8988T (cell line): Measurements from ENCODE around the gene SIVA1.

ENCODE experiments used
- DNase-seq: peaks from one replicate; pipeline ENCODE4 v3.0.0; 2011

Gene SIVA1

DNA sequence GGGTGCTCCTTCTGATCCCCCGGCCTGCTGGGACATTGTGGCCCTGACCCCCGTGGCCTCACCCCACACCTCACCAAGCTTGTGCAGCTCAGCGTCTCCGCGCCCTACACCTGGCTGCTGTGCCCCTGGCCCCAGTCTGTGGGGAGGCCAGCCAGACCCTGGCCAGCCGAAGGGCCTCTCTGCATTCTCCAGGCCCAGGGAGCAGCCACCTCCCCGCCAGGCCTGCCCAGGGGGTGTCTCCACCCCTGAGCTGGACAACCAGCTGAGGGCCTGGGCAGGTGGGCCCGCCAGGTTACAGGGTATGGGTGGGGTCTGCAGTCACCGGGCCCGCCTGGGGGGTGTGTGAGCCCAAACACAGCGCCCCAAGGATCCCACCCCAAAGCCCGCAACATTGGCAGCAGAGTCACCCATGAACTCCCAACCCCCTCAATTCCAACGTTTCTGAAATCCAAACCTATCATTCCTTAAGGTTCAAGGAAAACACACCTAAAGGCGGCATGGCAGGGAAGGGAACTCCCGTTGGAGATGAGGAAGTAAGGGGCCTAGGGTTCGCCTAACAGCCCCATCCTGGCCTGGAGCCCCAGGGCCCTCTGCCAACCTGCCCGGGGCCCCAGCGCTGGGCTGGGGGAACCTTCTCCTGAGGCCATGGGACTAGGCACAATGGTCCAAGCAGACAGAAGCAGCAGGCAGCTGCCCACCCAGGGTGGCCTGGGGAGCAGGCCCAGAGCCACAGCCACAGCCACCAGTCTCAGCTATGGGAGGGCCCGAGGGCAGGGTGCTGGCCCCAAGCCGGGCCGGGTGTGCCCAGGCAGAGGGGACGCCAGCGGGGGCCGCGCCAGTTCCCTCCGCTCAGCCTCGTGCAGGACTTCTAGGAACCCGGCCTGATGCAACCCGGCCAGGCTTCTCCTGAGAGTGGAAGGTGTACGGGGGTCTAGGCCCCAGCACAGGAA lies 34.1 kb downstream of the SIVA1 start:
- no peak for DNase-seq

- DNase-seq, result no peak
Measured at GRCh38 chr14:104787736-104788135, 34.8 kb downstream of the SIVA1 start.

GRCh38 chr14:104788161-104788818 lies 35.3 kb downstream of the SIVA1 start:
- no peak for DNase-seq

- DNase-seq, result no peak
Measured at GRCh38 chr14:104788873-104789663, 36.1 kb downstream of the SIVA1 start.

- DNase-seq, result no peak
Measured at GRCh38 chr14:104789752-104790743, 37.1 kb downstream of the SIVA1 start.

- DNase-seq, result no peak
Measured at GRCh38 chr14:104791425-104791824, 38.5 kb downstream of the SIVA1 start.

DNA sequence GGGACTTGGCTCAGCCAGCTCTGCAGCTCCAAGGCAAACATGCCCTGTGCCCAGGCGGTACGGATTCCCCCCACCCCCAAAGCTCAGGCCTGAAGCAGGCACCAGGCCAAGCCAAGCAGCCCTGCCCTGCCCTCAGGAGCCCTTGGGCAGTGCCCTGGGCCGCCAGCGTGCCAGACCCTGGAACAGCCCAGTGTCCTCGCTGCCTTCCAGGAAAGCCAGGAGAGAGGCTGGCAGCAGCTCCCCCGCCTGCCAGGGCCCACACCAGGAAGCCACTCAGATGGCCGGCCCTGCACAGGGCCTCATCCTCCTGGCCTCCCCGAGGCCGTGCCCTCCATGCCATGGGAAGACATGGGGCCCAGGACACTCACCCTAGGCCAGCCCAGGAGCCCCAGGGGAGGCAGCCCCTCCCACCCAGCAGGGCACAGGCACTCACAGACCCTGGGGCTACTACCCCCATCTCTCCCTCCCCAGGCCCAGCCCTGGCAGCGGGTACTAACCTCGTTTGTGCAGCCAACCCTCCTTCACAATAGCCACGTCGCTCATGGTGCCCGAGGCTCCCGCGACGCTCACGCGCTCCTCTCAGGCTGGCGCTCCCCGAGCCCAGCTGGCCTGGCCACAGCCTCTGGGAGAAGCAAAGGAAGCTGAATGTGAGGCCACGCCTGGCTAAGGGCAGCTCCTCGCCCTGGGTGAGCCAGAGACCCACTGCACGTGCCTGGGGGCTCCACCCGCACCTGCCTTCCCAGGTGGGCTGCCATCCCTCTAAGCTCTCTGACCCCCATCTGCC lies 39.3 kb downstream of the SIVA1 start:
- no peak for DNase-seq

DNA sequence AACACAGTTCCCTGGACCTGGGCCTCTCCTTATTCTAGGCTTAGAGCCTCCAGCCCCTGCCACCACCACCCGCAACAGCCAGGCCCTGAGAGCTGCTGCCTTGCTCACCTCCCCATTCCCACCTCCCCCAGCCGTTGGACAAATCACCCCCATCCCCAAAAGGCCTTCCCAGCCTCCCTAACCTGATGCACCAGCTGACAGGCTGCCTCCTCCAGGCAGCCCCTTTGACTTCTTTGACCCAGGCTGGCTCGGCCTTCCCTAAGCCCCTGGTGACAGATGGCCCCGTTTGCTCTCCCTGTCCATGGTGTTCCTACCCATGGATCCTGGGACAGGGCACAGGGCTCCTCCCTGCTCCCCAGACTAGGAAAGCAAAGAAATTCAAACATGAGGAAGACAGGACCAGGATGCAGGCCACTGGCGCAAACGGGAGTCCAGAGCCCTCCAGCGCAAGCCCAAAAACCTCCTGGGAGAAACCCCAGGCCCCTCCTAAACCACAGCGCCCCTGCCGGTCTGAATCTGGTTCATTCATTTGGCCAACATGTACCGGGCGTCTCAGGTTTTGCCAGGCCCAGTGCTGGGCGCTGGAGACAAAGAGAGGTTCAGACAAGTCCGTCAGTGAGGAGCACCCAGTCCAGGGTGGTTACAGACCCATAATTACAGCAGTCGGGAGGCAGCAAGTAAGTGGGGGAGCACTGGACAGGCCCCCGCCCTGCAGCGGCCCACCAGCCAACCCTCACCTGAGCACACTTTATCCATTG lies 40.2 kb downstream of the SIVA1 start:
- DNase-seq, result peak; percentile 89

DNA sequence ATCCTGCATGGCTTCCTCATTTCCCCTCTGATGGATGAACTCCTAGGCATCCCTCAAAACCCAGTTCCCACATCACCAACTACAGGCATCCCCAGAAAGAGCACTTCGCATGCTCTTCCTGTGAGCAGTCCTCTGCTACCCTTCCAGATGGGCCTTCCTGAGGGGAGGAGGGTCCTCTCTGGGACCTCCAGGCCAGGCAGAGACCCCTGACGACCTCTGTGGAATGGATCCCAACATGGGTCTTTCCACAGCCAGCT lies 40.7 kb downstream of the SIVA1 start:
- DNase-seq, result no peak

DNA sequence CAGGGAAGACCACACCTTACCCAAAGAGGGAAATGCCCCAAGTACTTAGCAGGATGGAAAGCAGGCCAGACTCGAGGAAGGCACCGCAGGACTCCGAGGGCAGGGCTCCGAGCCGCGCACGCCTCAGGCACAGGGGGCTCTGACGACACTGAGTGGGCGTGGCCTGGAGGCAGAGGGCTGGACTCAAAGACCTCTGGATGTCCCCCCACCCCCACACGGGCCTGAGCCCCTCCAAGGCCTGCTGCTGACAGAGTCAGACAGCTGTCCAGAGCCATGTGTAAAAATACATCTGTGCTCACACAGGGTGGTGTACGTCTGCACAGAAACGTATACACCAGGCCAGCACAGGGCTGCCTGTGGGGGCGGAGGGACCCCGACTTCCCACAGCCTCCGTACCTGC lies 41.2 kb downstream of the SIVA1 start:
- peak; percentile 93 for DNase-seq

DNA sequence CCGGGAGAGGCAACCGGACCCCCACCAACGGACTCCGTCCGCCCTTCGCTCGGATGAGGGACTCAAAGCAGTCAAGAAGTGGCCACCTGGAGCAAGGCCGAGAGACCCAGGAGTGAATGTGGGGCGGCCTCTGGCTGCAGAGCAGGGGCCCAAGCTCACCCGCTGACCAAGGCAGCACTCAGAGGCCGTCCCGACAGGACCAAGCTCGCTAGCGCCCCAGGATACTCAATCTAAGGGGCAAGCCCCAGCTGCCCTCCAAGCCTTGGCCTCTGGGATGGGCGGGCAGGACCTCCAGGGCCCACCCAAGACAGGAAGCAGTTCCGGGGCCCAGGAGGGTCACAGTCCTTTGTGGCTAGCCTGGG lies 41.7 kb downstream of the SIVA1 start:
- DNase-seq, result peak; percentile 81

DNA sequence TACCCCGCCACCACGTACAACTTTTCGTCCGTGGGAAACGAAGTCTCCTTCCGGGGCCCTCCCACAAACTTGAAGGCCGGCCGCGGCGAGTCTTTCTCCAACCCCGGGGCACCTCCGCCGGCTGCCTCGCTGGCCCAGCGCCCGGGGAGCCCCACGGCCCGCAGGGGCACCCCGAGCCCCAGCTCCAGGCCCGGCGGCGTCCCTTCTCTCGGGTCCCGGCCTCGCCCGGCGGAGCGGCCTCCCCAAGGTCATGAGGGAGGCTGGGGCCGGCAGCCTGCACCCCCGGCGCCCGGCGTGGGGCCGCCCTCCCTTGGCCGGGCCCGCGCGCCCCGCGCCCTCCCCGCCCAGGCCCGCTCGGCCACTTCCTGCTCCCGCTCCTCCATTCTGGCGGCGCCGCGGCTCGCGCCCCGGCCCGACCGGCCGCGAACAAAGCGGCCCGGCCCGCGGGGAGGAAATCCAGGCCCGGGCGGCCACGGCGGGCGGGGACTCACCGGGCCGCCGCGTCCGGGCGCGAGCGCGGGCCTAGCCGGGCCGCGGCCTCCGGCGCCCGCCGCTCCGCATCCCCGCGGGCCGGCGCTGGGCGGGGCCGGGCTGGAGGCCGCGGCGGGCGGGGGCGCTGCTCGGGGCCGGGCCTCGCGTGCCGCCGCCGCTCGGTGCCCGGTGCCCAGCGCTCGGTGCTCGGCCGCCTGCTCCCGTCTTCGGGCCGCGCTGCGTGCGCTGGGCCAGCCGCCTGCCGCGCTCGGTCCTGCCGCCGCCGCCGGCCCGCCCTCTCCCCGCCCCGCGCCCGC lies 42.2 kb downstream of the SIVA1 start, which contains the start of gene AKT1:
TSS of gene AKT1 (minus strand) at position 756 of the 788 bp plus-strand sequence. CDS start 3,105 bp downstream, outside the sequence.
- DNase-seq, result peak; percentile 83

DNA sequence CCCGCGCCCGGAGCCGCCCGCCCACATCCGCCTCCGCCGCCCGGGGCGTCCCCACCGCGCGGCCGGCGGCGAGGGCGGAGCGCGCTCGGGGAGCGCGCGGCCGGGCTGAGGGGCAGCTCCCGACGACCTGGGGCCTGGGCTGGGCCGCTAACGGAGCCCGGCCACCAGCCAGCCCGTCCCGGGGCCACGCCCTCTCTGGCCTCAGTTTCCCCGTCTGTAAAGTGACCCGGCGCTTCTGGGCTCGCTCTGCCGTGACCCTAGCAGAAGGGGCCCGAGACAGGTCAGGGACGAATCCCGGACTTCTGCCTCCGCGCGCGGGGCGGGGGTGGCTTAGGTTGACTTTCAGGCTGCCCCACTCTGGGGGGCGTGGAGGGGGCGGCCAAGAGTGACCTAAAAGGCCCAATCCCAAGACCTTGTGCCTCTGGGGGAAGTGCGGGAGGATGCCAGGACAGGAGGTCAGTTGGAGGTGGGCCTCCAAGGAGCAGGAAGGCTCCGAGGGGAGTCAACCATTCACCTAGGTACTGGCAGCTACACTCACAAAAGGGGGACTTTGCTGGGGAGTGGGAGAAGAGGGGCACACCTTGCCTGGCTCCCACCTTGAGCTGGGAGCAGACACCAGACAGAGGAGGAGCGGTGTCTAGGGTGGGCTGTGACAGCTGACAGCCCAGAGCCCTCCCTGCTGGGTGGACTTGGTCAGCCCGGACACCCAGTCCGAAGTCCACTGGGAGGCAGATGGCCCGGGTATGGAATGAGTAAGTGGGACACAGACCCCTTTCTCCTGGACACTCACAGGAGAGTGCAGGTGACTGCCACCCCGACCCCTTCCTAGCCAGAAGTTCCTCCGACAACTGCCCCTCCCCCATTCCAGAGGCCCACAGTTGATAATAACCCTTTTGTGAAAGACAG lies 43.1 kb downstream of the SIVA1 start:
- DNase-seq, result peak; percentile 99

DNA sequence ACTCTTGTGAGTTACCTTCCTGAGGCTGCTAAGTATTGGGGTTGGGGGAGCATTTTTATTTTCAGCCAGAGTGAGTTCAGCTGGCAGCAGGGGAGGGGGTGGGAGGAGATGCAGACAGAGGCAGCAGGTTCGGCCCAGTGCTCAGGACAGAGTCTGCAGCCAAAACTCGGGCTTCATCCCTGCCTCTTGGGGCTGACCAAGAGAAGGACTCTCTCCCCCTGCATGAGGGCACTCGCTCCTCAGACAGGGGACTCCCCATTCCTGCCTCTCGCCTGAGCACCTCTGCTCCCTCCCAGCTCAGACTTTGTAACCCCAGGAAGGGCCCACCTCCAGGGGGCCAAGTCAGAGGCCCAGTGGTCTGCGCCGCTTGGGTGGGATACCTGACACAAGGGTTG lies 43.7 kb downstream of the SIVA1 start:
- DNase-seq, result no peak

- peak; percentile 83 for DNase-seq
Measured at GRCh38 chr14:104797115-104798044, 44.4 kb downstream of the SIVA1 start.

- DNase-seq, result no peak
Measured at GRCh38 chr14:104798300-104799243, 45.6 kb downstream of the SIVA1 start.
